Breast epithelium (tissue), 3 donors: ENCODE data around the gene LTF.

Experiments used
- CTCF ChIP-seq, 3 donors: fragments of 450-650 bp; IDR thresholded peaks; one replicate each; pipeline ENCODE4 v1.5.1; 2016 to 2017; ENCODE audit warnings: antibody characterized with exemption in 3 of 3, mild to moderate bottlenecking in 3 of 3, moderate library complexity in 3 of 3
- POLR2A ChIP-seq: fragments of 450-650 bp; IDR thresholded peaks from one replicate; pipeline ENCODE4 v1.6.1; 2016; ENCODE audit warnings: antibody characterized with exemption, mild to moderate bottlenecking, moderate library complexity

GRCh38 chr3:46489381-46489780 is 24.7 kb upstream of the LTF start:
- TF ChIP-seq CTCF (IDR thresholded peaks at IDR 0.05) (no peak), POLR2A (no peak)
